Ramos (cell line): ENCODE results near the gene ADM5.

ENCODE experiments used
- in situ Hi-C: fragments of 300-500 bp; cut with MboI; formaldehyde crosslinking; loops from one replicate; pipeline ENCODE4 v1.14.3; 2022; ENCODE audit warnings: low sequenced_read_pairs; ENCODE audit not compliant: unreplicated experiment

Gene ADM5, protein sequence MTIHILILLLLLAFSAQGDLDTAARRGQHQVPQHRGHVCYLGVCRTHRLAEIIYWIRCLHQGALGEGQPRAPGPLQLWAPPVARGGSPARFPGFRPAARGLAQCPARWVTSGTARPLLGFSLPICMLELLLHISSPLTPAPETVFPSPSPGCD

DNA sequence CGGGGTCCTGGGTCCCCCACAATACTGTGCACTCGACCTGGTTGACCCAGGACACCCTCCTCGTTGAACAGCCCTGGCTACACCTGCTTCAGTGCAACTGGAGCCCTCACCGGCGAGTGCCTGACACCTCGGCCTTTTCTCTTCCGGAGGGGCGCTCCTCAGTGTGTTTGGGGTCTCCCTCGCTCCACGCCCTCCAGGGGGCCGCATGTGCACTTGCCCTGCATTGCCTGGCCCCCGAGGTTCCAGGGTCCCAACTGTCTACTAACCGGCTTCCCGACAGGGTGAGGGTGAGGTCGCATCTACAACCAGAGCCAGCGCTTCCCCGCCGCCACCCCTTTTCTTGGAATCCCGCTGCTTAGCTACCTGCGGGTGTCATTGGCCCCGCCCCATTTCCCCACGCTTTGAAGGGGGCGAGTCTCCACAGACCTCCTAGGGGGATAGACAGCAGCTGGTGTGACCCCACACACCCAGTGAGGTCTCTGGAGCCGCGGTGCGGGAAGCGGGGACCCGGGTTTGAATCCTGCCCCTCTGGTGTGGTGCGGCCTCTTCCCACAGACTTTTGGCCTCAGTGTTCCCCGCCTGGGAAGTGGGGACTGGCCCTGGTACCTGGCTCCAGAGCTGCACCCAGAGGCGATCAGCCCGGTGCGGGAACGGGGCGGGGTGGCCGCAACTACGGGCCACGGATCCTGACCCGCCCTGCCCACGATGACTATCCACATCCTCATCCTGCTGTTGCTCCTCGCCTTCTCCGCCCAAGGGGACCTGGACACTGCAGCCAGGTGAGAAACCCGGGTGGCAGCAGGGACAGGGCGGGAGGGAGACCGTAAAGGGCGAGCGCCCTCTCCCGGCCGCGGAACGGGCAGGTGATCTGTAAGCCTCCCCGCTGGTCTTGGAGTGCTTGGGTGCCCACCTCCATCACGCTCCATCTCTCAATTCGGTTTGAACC lies at the start of gene ADM5:
ADM5 (plus strand) TSS at position 462 of the 946 bp plus-strand sequence; CDS start at position 706, 244 bp downstream.
- in situ Hi-C loops = no loop called here

DNA sequence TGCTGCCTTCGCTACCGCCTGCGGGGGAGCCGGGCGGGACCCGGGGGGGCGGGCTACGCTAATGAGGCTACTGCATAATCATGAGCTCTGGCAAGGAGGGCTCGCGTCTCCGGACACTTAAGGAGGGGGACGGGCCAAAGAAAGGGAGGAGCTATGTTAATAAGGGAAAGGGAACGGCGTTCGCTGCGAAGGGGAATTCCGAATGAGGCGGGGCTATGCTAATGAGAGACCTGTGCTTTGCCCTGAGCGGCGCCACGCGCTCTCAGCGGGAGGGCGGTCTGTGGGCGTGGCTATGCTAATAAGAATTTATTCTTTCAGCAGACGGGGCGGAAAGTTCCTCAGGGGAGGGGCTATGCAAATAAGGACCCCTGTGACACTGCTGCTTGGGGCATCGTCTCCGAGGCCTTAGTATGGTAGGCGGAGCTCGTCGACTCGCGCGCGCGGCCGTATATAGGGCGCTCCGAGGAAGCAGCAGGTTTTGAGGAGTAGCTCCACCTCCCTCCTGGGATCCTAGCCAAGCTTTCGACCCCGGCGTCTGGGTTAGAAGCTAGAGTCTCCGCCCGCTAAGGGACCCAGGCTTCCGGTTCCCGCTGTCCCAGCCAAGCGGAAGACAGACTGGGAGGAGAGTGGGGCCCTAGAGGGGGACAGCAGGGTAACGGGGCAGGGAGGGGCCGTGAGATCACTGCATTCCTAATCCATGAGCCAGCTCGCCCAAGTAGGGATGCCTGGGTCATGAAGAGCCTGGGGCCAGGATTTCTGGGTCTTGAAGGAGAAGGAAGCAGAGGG lies 49.1 kb upstream of the ADM5 start, which contains the start of gene RRAS:
RRAS (minus strand) TSS at position 31 of the 786 bp plus-strand sequence. CDS start 45 bp downstream, outside the sequence.
- in situ Hi-C loops = no loop called here

DNA sequence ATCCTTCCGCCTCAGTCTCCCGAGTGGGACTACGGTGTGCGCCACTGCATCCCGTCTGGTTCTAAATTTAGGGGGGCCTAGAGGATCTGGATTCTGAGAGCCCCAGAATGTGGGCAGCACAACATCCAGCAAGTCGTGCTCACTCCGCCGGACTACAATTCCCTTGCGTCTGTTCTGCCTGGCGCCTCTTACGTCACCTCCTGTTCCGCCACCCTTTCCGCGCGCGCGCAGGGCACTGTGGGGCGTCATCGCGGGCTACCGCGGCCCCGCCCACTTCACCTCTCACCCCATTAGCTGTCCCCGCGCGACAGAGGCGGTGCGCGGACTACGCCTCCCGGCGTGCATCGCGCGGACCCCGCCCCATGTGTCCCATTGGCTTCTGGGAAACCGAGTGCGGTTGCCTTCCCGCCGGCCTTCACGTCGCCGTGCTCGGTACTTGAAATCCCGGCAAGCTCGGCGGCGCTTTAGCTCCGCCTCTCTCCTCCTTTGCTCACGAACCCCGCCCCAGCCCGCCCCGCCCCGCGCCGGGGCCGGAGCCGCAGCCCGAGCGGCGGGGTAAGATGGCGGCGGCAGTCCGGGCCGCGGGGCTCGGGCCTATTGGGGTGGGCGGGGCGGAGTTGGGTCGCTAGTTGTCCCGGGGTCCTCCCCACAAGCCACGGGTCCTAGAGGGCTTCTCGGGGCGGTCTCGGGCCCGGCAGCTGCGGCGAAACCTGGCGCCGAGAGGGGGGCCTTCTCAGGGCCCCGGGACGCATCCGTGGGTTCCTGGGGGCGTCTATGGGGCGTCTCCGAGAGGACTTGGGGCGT lies 47.5 kb upstream of the ADM5 start, which contains the start of gene SCAF1:
SCAF1 (plus strand) TSS at position 522 of the 804 bp plus-strand sequence. CDS start 2,818 bp downstream, outside the sequence.
- in situ Hi-C loops = no loop called here

DNA sequence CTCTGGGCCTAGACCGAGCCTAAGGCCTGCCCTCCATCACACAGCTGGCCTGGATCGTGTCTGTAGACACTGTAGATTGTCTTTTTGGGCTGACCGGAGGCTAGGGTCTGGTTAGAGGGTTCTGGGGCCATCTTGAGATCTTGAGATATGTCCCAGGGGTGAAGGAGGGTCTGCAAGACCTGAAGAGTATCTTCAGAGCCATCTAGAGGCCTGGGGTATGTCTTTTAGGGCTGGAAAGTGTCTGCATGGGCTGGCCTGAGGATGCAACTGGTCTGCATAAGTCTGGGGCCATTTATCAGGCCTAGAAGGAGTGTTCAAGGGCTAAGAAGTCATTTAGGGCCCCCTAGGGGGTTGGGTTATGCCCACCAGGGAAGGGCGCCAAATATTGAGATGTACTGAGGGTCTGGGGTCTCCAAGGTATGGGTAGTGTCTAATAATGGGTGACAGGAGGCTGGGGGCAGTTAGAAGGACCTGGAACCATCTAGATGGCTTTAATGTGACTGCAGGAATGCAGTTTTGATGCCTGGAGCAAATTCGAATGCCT lies 46.8 kb upstream of the ADM5 start:
- in situ Hi-C loops = no loop called here

DNA sequence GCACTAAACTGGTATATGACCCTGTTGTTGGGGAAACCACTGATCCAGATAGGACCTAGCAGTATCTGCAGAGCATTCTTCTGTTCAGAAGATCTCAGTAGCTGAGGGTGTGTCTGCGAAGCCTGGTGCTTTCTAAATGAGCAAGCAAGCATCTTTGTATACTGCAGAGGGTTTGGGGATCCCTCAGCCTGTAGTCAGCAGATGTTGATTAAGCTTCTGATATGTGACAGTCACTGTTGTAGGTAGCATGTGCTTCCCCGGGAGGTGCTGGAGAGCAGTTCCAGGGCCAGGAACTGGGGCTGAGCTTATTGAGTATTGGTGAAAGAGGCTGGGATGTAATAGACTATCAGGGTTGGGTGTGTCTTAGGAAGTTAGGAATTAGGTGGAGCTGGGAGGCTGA lies 45.9 kb upstream of the ADM5 start:
- in situ Hi-C loops = no loop called here

DNA sequence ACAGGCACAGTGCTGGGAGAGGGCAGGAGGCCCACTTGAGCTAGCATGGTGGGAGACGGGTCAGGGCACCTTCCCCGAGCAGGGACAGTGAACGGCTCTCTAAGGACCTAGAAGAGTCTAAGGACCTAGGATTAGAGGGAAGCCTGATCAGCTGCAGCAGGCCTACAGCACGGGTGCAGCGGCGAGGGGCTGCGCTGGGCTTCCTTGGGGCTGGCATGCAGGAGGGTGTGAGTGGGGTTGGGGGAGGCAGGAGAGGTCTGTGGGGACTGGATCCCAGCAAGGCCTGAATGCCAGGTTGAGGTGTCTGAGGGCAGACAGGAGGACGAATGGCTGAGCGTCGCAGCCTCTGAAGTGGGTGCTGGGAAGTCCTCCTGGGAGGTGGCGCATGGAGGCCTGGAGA lies 43.8 kb upstream of the ADM5 start:
- in situ Hi-C loops = no loop called here

DNA sequence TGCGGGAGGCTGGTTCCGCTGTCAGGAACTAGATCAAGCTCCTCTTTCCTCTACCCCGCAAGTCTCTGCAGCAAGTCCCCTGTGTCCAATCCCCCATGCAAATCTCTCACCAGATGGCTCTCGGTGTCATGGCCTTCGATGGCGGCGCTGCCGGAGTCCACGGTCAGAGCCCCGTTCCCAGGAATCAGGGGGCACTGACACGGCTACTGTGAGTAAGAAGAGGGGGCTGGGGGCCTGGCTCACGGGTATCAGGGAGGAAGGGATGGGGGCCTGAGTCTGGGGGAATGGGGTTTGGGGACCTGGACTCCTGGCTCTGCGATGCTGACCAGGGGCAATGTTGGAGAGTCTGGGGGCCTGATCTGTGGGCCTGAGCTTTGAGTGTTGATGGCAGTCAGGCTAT lies 43.4 kb upstream of the ADM5 start:
- in situ Hi-C loops = no loop called here

DNA sequence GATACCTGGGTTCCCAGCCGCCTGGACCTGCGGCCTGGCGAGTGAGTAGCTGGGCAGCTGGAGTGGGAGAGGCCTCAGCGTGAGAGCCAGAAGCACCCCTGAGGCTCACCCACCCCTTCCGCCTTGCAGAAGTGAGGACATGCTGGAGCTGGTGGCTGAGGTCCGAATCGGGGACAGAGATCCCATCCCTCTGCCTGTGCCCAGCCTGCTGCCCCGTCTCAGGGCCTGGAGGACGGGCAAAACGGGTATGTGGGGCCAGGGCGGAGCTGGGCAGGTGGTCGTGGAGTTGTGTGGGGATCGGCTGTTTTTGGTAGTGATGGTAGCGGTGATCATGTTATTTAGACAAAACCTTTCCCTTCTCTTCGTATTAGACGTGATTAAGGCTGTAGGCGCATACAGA lies 42.8 kb upstream of the ADM5 start:
- in situ Hi-C loops = no loop called here

DNA sequence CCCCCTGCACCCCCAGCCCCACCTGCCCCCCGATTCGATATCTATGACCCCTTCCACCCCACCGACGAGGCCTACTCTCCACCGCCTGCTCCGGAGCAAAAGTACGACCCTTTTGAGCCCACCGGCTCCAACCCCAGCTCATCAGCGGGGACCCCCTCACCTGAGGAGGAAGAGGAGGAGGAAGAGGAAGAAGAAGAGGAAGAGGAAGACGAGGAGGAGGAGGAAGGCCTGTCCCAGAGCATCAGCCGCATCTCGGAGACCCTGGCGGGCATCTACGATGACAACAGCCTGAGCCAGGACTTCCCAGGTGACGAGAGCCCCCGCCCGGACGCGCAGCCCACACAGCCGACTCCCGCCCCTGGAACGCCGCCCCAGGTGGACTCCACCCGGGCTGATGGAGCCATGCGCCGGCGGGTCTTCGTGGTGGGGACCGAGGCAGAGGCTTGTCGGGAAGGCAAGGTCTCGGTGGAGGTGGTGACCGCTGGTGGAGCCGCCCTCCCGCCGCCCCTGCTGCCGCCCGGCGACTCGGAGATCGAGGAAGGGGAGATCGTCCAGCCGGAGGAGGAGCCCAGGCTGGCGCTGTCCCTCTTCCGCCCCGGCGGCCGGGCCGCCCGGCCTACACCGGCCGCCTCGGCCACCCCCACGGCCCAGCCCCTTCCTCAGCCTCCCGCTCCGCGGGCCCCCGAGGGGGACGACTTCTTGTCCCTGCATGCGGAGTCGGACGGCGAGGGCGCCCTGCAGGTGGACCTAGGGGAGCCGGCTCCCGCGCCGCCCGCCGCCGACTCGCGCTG lies 38.2 kb upstream of the ADM5 start:
- in situ Hi-C loops = no loop called here

DNA sequence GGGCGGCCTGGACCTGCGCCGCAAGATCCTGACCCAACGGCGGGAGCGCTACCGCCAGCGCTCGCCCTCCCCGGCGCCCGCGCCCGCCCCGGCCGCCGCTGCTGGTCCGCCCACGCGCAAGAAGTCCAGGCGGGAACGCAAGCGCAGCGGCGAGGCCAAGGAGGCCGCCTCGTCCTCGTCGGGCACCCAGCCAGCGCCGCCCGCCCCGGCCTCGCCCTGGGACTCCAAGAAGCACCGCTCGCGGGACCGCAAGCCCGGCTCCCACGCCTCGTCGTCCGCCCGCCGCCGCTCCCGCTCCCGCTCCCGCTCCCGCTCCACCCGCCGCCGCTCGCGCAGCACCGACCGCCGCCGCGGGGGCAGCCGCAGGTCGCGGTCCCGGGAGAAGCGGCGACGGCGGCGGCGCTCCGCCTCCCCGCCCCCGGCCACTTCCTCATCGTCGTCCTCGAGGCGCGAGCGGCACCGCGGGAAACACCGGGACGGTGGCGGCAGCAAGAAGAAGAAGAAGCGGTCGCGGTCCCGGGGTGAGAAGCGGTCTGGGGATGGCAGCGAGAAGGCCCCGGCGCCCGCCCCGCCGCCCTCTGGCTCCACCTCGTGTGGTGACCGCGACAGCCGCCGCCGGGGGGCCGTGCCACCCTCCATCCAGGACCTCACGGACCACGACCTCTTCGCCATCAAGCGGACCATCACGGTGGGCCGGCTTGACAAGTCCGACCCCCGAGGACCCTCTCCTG lies 37.4 kb upstream of the ADM5 start:
- in situ Hi-C loops = no loop called here

DNA sequence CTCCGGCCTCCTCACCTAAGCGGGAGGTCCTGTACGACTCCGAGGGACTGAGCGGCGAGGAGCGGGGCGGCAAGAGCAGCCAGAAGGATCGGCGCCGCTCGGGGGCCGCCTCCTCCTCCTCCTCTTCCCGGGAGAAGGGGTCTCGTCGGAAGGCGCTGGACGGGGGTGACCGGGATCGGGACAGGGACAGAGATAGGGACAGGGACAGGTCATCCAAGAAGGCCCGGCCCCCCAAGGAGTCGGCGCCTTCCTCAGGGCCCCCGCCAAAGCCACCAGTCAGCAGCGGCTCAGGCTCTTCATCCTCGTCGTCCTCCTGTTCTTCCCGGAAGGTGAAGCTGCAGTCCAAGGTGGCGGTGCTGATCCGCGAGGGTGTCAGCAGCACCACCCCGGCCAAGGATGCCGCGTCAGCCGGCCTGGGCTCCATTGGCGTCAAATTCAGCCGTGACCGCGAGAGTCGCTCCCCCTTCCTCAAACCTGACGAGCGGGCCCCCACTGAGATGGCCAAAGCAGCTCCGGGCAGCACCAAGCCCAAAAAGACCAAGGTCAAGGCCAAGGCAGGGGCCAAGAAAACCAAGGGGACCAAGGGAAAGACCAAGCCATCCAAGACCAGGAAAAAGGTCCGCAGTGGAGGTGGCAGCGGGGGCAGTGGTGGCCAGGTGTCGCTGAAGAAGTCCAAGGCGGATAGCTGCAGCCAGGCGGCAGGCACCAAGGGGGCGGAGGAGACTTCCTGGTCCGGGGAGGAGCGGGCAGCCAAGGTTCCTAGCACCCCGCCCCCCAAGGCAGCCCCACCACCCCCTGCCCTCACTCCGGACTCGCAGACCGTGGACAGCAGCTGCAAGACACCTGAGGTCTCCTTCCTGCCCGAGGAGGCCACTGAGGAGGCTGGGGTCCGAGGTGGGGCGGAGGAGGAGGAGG lies 36.6 kb upstream of the ADM5 start:
- in situ Hi-C loops = no loop called here

DNA sequence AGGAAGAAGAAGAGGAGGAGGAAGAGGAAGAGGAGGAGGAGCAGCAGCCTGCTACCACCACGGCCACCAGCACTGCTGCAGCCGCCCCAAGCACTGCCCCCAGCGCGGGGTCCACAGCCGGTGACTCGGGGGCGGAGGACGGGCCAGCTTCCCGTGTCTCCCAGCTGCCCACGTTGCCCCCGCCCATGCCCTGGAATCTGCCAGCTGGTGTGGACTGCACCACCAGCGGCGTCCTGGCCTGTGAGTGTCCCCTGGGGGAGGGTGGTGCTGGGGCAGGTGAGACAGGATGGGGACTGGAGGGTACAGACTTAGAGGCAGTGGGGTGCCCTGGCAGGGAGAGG lies 36.0 kb upstream of the ADM5 start:
- in situ Hi-C loops = no loop called here

DNA sequence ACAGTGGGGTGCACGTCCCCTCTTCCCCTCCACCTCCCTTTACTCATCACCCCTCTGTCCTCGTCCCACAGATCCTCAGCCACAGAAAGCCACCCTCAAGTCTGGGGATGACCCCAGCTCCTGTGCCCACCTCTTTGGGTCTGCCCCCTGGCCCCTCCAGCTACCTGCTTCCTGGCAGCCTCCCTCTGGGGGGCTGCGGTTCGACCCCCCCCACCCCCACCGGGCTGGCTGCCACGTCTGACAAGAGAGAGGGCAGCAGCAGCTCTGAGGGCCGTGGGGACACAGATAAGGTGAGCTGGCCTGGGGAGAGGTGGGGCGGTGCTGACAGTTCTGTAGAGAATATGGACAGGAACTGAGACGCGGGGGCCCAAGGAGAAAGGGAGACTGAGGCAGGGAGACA lies 34.8 kb upstream of the ADM5 start:
- in situ Hi-C loops = no loop called here

DNA sequence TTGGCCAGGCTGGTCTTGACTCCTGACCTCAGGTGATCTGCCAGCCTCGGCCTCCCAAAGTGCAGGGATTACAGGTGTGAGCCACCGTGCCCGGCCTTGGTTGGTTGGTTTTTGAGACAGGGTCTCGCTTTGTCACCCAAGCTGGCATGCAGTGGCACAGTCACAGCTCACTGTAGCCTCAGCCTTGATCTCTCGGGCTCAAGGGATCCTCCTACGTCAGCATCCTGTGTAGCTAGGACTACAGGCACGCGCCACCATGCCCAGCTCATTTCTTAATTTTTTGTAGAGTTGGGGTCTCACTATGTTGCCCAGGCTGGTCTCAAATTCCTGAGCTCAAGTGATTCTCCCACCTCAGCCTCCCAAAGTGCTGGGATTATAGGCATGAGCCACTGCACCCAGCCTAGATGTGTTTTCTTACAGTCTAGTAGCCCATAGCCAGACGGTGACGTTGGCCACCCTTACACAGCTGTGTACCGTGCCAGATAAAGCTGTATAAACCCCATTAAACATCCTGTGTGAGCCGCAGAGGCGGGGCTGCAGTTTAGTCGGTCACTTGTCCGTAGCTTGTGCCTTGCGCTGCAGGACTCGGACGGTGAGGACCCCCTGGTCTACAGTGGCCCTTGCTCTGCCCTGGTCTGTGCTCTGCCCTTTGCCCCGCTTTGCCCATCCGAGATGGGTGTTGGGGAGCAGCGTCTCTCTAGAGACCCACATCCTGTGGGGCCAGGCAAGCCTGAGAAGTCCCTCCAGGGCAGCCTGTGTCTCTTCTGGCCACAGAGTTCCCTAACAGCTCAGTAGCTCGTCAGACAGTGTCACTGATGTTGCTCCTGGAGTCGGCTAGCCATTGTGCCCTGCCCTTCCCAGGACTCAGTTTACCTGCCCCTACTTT lies 33.6 kb upstream of the ADM5 start:
- in situ Hi-C loops = no loop called here

DNA sequence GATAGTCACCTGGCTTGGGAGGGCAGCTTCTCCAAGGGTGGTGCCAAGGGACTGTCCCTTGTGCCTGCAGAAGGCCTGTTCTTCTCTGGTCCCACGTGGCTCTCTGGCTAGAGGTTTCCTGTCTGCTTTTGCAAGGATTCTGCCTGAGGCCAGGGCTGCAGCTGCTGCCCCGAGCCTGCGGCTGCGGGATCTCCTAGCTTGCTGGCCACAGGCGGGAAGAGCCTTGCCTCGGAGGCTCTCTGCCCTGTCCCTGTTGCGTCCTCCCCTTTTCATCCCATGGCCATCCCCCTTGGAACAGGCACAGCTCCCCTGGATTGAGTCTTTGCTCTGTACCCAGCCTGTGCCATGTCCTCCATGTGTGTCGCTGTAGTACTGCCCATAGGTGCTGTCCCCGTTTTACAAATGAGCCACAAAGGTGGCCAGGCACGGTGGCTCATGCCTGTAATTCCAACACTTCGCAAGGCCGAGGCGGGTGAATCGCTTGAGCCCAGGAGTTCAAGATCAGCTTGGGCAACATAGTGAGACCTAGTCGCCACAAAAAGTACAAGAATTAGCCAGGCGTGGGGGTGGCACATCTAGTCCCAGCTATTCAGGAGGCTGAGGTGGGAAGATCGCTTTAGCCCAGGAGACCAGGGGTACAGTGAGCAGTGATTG lies 32.8 kb upstream of the ADM5 start:
- in situ Hi-C loops = no loop called here
